IMR-90 (cell line): ENCODE data around the gene SLC25A52. TPM values are rescaled to one million over a fixed set of nuclear protein-coding genes. Genes with fewer than 3 reads are reported as not detected.

Experiments
- ATAC-seq: fragments of 200-7000 bp; cut with Tn5 transposase; 2 replicates; pipeline ENCODE4 v1.9.1; 2020; ENCODE audit warnings: low read depth, mild to moderate bottlenecking, moderate library complexity
- BruUV-seq: library from RNA; stranded (reverse); fragments of 400-500 nt; replicated peaks from 2 replicates; lab custom pipeline; 2021; lab: Mats Ljungman, UMichigan
- CTCF ChIA-PET: fragments of 300-600 bp; formaldehyde crosslinking; extraction: SDS; loops from one replicate; lab custom pipeline; 2021; ENCODE audit warnings: antibody characterized with exemption; lab: Yijun Ruan, JAX
- POLR2A ChIA-PET: fragments of 300-600 bp; sonication (Branson Sonifier 250); formaldehyde crosslinking; loops from one replicate; lab custom pipeline; 2022; ENCODE audit warnings: antibody characterized with exemption; ENCODE audit not compliant: unreplicated experiment; lab: Charles Lee
- DNase-seq: peaks from one replicate; pipeline ENCODE4 v3.0.0; 2013
- H2AFZ ChIP-seq: replicated peaks from 2 replicates; pipeline ENCODE3; 2013; ENCODE audit warnings: low read length, mild to moderate bottlenecking; ENCODE audit not compliant: poor library complexity
- H2AK5ac ChIP-seq: 2 replicates; pipeline ENCODE4 v1.6.1; 2013; ENCODE audit warnings: low read depth, low read length, inconsistent platforms
- H2AK9ac ChIP-seq: replicated peaks from 2 replicates; pipeline ENCODE3; 2013; ENCODE audit warnings: mild to moderate bottlenecking, low read depth, low read length, moderate library complexity; ENCODE audit not compliant: poor library complexity
- H2BK120ac ChIP-seq: 2 replicates; pipeline ENCODE4 v1.6.1; 2013; ENCODE audit warnings: low read depth, low read length, inconsistent platforms
- H2BK15ac ChIP-seq: 3 replicates; pipeline ENCODE4 v1.6.1; 2013; ENCODE audit warnings: low read depth, low read length, inconsistent platforms
- H2BK20ac ChIP-seq: 2 replicates; pipeline ENCODE4 v1.6.1; 2013; ENCODE audit warnings: low read depth, mild to moderate bottlenecking, inconsistent platforms, low read length, moderate library complexity
- H2BK5ac ChIP-seq: 2 replicates; pipeline ENCODE4 v1.6.1; 2013; ENCODE audit warnings: mild to moderate bottlenecking, low read depth, low read length, inconsistent platforms; ENCODE audit not compliant: poor library complexity, severe bottlenecking
- H3K14ac ChIP-seq: replicated peaks from 2 replicates; pipeline ENCODE4 v1.6.1; 2013; ENCODE audit warnings: low read depth, low read length, inconsistent platforms
- H3K18ac ChIP-seq: 2 replicates; pipeline ENCODE4 v1.6.1; 2013; ENCODE audit warnings: low read depth, low read length, control low read depth
- H3K23ac ChIP-seq: 2 replicates; pipeline ENCODE4 v1.6.1; 2013; ENCODE audit warnings: low read depth, low read length, inconsistent platforms
- H3K27ac ChIP-seq: 2 replicates; pipeline ENCODE4 v1.5.1; 2013; ENCODE audit warnings: mild to moderate bottlenecking, control low read depth, low read length; ENCODE audit not compliant: insufficient read depth
- H3K27me3 ChIP-seq: 2 replicates; pipeline ENCODE4 v1.6.1; 2013; ENCODE audit warnings: low read length; ENCODE audit not compliant: control insufficient read depth, insufficient read depth
- H3K36me3 ChIP-seq: 2 replicates; pipeline ENCODE4 v1.6.1; 2013; ENCODE audit warnings: low read length, mixed read lengths; ENCODE audit not compliant: control insufficient read depth, insufficient read depth
- H3K4ac ChIP-seq: 2 replicates; pipeline ENCODE4 v1.6.1; 2013; ENCODE audit warnings: low read depth, low read length, inconsistent platforms
- H3K4me1 ChIP-seq: 2 replicates; pipeline ENCODE4 v1.6.1; 2013; ENCODE audit warnings: low read length, mixed read lengths; ENCODE audit not compliant: control insufficient read depth, insufficient read depth
- H3K4me2 ChIP-seq: 2 replicates; pipeline ENCODE4 v1.6.1; 2013; ENCODE audit warnings: low read depth, mild to moderate bottlenecking, control low read depth, low read length, moderate library complexity
- H3K4me3 ChIP-seq: 2 replicates; pipeline ENCODE4 v1.5.1; 2013; ENCODE audit warnings: low read depth, mild to moderate bottlenecking, control low read depth, low read length, moderate library complexity; ENCODE audit not compliant: insufficient read depth
- H3K56ac ChIP-seq: 2 replicates; pipeline ENCODE4 v1.6.1; 2013; ENCODE audit warnings: low read length, inconsistent platforms; ENCODE audit not compliant: insufficient read depth; ENCODE audit errors: extremely low read depth
- H3K79me1 ChIP-seq, 2 experiments: 2 replicates each; pipeline ENCODE4 v1.6.1; 2013; ENCODE audit warnings: low read length in 2 of 2, inconsistent platforms in 1 of 2, low read depth in 1 of 2
- H3K9ac ChIP-seq: 2 replicates; pipeline ENCODE4 v1.6.1; 2013; ENCODE audit warnings: low read depth, low read length, control low read depth
- H3K9me1 ChIP-seq: 2 replicates; pipeline ENCODE4 v1.6.1; 2013; ENCODE audit warnings: low read length, inconsistent platforms; ENCODE audit not compliant: insufficient read depth
- H3K9me3 ChIP-seq: 2 replicates; pipeline ENCODE4 v1.6.1; 2013; ENCODE audit warnings: low read length; ENCODE audit not compliant: control insufficient read depth, insufficient read depth
- H4K20me1 ChIP-seq: 2 replicates; pipeline ENCODE4 v1.6.1; 2013; ENCODE audit warnings: low read length, inconsistent platforms; ENCODE audit not compliant: insufficient read depth
- H4K5ac ChIP-seq: 2 replicates; pipeline ENCODE4 v1.6.1; 2013; ENCODE audit warnings: mild to moderate bottlenecking, low read depth, low read length, control low read depth
- H4K8ac ChIP-seq, 2 experiments: 2 replicates each; pipeline ENCODE4 v1.6.1; 2013; ENCODE audit warnings: low read depth in 2 of 2, low read length in 2 of 2, control low read depth in 1 of 2, inconsistent platforms in 1 of 2
- H4K91ac ChIP-seq: 2 replicates; pipeline ENCODE4 v1.6.1; 2013; ENCODE audit warnings: low read depth, low read length, inconsistent platforms; ENCODE audit not compliant: insufficient read depth
- BHLHE40 ChIP-seq: fragments of 150-350 bp; IDR thresholded peaks from 2 replicates; pipeline ENCODE4 v1.6.1; 2016; ENCODE audit warnings: mild to moderate bottlenecking, low read depth, low read length
- CEBPB ChIP-seq: IDR thresholded peaks from 2 replicates; pipeline ENCODE4 v1.6.1; 2012; ENCODE audit warnings: low read depth, low read length, improper control_type of control experiment
- CHD1 ChIP-seq: IDR thresholded peaks from 2 replicates; pipeline ENCODE4 v1.6.1; 2012; ENCODE audit warnings: low read depth, low read length, improper control_type of control experiment
- CTCF ChIP-seq: conservative IDR thresholded peaks from 2 replicates; pipeline ENCODE4 v1.5.1; 2012; ENCODE audit warnings: mild to moderate bottlenecking, low read depth, low read length, improper control_type of control experiment
- ELK1 ChIP-seq: fragments of 150-350 bp; IDR thresholded peaks from 2 replicates; pipeline ENCODE4 v1.6.1; 2016; ENCODE audit warnings: low read depth, mild to moderate bottlenecking, low read length, moderate library complexity, borderline replicate concordance
- FOS ChIP-seq: fragments of 150-350 bp; IDR thresholded peaks from 2 replicates; pipeline ENCODE4 v1.6.1; 2016; ENCODE audit warnings: low read depth, low read length
- MAFK ChIP-seq: IDR thresholded peaks from 2 replicates; pipeline ENCODE4 v1.6.1; 2012; ENCODE audit warnings: low read depth, low read length, improper control_type of control experiment
- MAZ ChIP-seq: IDR thresholded peaks from 2 replicates; pipeline ENCODE4 v1.6.1; 2012; ENCODE audit warnings: low read depth, mild to moderate bottlenecking, low read length, improper control_type of control experiment, moderate library complexity, borderline replicate concordance
- MXI1 ChIP-seq: IDR thresholded peaks from 2 replicates; pipeline ENCODE4 v1.6.1; 2012; ENCODE audit warnings: low read depth, mild to moderate bottlenecking, low read length, moderate library complexity, borderline replicate concordance
- NFE2L2 ChIP-seq: fragments of 150-350 bp; IDR thresholded peaks from 2 replicates; pipeline ENCODE4 v1.6.1; 2016; ENCODE audit warnings: low read depth, mild to moderate bottlenecking, low read length
- POLR2A ChIP-seq: IDR thresholded peaks from 2 replicates; pipeline ENCODE4 v1.6.1; 2012; ENCODE audit warnings: mild to moderate bottlenecking, low read depth, low read length
- RAD21 ChIP-seq: IDR thresholded peaks from 2 replicates; pipeline ENCODE4 v1.6.1; 2012; ENCODE audit warnings: low read length, improper control_type of control experiment
- RCOR1 ChIP-seq: IDR thresholded peaks from 2 replicates; pipeline ENCODE4 v1.6.1; 2012; ENCODE audit warnings: mild to moderate bottlenecking, low read length, improper control_type of control experiment; ENCODE audit not compliant: insufficient replicate concordance
- RFX5 ChIP-seq: IDR thresholded peaks from 2 replicates; pipeline ENCODE4 v1.8.0; 2012; ENCODE audit warnings: low read depth, mild to moderate bottlenecking, low read length, moderate library complexity
- SMC3 ChIP-seq: fragments of 150-350 bp; IDR thresholded peaks from 2 replicates; pipeline ENCODE4 v1.6.1; 2016; ENCODE audit warnings: low read depth, mild to moderate bottlenecking, antibody characterized with exemption, low read length, moderate library complexity
- USF2 ChIP-seq: fragments of 150-350 bp; IDR thresholded peaks from 2 replicates; pipeline ENCODE4 v1.6.1; 2017; ENCODE audit warnings: mild to moderate bottlenecking, antibody characterized with exemption, low read length, low read depth
- WGBS, 2 experiments: methylation state at CpG; one replicate each; pipeline versions ENCODE4 v1.1.5 to v1.1.7; 2013; ENCODE audit warnings: missing lambda C conversion rate in 2 of 2; ENCODE audit not compliant: insufficient read length in 1 of 2; ENCODE audit errors: extremely low coverage in 2 of 2; 5-methylcytosine and 5-hydroxymethylcytosine counted together
- dilution Hi-C: fragments of 300-500 bp; cut with HindIII; formaldehyde crosslinking; loops from one replicate; pipeline ENCODE4 v1.14.3; 2018; ENCODE audit warnings: low sequenced_read_pairs; ENCODE audit not compliant: unreplicated experiment
- in situ Hi-C: fragments of 300-500 bp; cut with MboI; formaldehyde crosslinking; loops from 3 replicates; pipeline ENCODE4 v1.14.3; 2019; ENCODE audit warnings: low sequenced_read_pairs, inconsistent platforms, mixed read lengths
- intact Hi-C: fragments of 100-400 bp; cut with micrococcal nuclease; formaldehyde crosslinking; loops from 2 replicates; pipeline ENCODE4 v1.10.0; 2022
- polyA plus RNA-seq, 3 experiments: library from polyadenylated mRNA; depleted of rRNA; stranded (reverse); fragments of >200 nt; gene quantifications; 2 replicates each; pipeline ENCODE4 v1.2.3, GENCODE V29; 2012; ENCODE audit warnings: low replicate concordance in 1 of 3
- total RNA-seq: library from RNA; depleted of rRNA; stranded (reverse); fragments of >200 nt; gene quantifications from 2 replicates; pipeline ENCODE4 v1.2.3, GENCODE V29; 2012

SLC25A52 gene
- total and polyA plus RNA-seq, 2 of the 4 experiments (the other 2 are of a cell fraction) = not detected

GRCh38 chr18:31798399-31798798 lies 37.7 kb upstream of the SLC25A52 start:
- Histone ChIP-seq H4K91ac (no peak overlapping the region), H2BK5ac (no peak overlapping the region), H3K14ac (no peak overlapping the region), H2BK20ac (no peak overlapping the region), H3K27me3 (no peaks in the 10 kb centered on the region), H3K23ac (no peak overlapping the region), H3K4me1 (no peaks in the 10 kb centered on the region), H3K27ac (no peak overlapping the region), H3K4me2 (no peak overlapping the region), H2AK5ac (no peak overlapping the region), H3K9me3 (no peaks in the 10 kb centered on the region), H3K56ac (no peak overlapping the region), H2AK9ac (no peak overlapping the region), H3K9me1 (no peaks in the 10 kb centered on the region), H4K20me1 (no peaks in the 10 kb centered on the region), H2BK15ac (no peak overlapping the region), H2BK120ac (no peak overlapping the region), H3K18ac (no peak overlapping the region), H3K79me1 (no peaks in the 10 kb centered on the region), H3K36me3 (no peaks in the 10 kb centered on the region), H4K8ac (no peak overlapping the region), H3K4me3 (no peak overlapping the region), H3K4ac (no peak overlapping the region), H4K5ac (no peak overlapping the region), H2AFZ (no peak overlapping the region), H3K9ac (no peak overlapping the region)
- WGBS, 2 experiments = no CpG with 5 or more reads among the region's 2 CpGs
- intact Hi-C loops (no loop called here), in situ Hi-C loops (no loop called here), dilution Hi-C loops (no loop called here)
- BruUV-seq = no TSS peak
- ChIA-PET CTCF (no interaction called here), POLR2A (no interaction called here)
- no peak for TF ChIP-seq CHD1
- TF ChIP-seq POLR2A = no peak
- TF ChIP-seq RFX5 = no peak
- no peak for TF ChIP-seq CEBPB
- TF ChIP-seq CTCF = no peak
- TF ChIP-seq NFE2L2 = no peak
- TF ChIP-seq ELK1 = no peak
- TF ChIP-seq MXI1 = no peak
- no peak for TF ChIP-seq FOS
- TF ChIP-seq RCOR1 = no peak
- no peak for TF ChIP-seq RAD21
- TF ChIP-seq MAFK = no peak
- TF ChIP-seq MAZ = no peak
- no peak for TF ChIP-seq USF2
- no peak for TF ChIP-seq SMC3
- no peak for TF ChIP-seq BHLHE40
- ATAC-seq = no peak
- no peak for DNase-seq
